Loucy (cell line): ENCODE results near the gene TNFSF12.

ENCODE experiments used
- EZH2phosphoT487 ChIP-seq: fragments of 200-600 bp; IDR thresholded peaks from 2 replicates; pipeline ENCODE4 v1.6.1; 2018; ENCODE audit warnings: antibody characterized with exemption, mild to moderate bottlenecking, moderate library complexity, borderline replicate concordance
- TF ChIP-seq, protein P1 (sequence below): fragments of 200-600 bp; sonication (generic); conservative IDR thresholded peaks from 2 replicates; pipeline ENCODE4 v1.5.1; 2014; ENCODE audit warnings: mild to moderate bottlenecking, antibody characterized with exemption, low read length

DNA sequence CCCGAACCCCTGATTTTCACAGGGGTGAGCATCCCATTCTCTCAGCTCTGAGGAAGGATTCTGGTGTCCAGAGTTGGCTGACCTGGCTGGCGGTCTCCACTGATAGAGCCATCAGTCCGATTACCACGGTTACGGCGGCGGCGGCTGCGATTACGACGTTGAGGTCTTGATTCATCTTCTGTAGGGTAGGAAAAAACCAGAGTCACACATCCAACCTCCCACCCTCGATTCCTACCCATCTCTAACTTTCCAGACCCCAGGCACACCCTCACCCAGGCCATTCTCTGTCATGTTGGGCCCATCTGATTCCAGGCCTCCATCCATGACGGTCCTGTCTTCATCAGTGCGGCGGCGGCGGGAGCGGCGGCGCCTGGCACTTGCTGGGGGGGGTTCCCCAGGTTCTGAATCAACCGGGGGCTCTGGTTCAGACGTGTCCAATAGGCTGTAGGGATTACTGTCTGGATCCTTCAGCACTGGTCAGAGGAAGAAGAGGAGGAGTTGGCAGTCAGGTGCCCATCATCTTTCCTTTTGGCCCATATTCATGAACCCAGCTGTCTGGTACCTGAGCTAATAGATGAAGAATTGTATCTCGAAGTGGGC, 43.7 kb downstream of the TNFSF12 start:
- TF ChIP-seq, protein P1, sequence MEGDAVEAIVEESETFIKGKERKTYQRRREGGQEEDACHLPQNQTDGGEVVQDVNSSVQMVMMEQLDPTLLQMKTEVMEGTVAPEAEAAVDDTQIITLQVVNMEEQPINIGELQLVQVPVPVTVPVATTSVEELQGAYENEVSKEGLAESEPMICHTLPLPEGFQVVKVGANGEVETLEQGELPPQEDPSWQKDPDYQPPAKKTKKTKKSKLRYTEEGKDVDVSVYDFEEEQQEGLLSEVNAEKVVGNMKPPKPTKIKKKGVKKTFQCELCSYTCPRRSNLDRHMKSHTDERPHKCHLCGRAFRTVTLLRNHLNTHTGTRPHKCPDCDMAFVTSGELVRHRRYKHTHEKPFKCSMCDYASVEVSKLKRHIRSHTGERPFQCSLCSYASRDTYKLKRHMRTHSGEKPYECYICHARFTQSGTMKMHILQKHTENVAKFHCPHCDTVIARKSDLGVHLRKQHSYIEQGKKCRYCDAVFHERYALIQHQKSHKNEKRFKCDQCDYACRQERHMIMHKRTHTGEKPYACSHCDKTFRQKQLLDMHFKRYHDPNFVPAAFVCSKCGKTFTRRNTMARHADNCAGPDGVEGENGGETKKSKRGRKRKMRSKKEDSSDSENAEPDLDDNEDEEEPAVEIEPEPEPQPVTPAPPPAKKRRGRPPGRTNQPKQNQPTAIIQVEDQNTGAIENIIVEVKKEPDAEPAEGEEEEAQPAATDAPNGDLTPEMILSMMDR = no peak
- TF ChIP-seq EZH2phosphoT487 = no peak
